ENCODE data around the gene LATS2. TPM values are rescaled to one million over a fixed set of nuclear protein-coding genes. Genes with fewer than 3 reads are reported as not detected.
A peak's percentile ranks its signal among the peaks of the same experiment; 100 is the strongest.

LATS2 gene
- total RNA-seq, 3 donors from 2014 or later, result 0.71 to 1.3 (median 1.2) TPM

DNA sequence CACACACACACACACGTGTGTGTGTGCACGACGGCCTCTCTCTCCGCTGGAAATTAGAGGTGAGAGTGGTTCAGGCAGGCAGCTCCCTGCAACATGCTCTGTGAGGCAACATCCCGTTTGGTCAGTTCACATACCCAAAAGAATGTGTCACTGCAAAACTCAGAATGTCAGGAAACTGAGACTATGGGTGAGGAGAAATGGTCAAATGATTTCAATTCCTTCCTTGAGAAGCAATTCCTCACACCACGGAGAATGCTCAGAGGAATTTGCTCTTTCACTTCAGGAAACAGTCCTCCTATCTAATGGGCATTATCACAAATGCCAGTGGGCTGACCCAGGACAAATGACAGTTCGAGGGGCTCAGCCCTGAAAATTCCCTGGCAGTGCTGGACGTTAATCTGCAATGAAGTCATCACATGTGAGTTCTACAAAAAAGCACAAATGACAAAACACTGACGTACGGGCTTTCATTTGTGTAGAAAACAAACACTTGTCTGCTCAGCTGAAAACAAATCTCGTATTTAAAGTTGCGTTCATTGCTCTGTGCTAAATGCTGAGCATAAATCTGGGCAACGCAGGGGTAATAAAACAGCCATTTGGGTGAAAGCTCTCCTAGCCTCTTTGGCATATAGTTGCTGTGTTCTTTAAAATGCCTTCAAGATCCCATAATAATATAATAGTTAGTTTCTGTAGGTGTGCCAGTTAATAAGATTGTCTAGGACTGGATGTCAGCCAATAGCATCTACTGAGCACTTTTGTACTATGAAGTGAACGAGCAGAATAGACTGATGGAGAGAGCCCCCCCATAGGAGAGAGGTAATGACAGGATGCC, 18.6 kb upstream of the LATS2 start:
- no peak for ATAC-seq

DNA sequence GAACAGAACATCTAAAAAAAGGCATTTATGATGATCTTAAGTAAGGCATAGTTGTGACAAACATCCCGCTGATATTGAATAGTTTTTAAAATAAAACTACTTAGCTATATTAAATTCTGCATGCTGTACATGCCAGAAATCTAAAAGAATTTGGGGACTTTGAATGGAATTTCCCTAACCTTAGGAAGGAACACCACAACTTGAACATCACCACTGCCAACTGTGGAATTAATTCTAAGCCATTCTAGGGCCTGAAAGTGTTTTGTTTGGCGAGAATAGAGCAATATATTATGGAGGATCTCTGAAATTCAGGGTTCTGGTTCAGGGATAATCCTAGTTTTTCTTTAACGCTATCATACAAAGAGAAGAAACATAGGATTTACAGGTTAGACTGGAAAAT, 17.8 kb upstream of the LATS2 start:
- H3K4me1 Mint-ChIP-seq (ENCODE audit: low read depth), result peaks cover 13% of the 10 kb centered on the region
- no peaks in the 10 kb centered on the region for H3K9me3 Mint-ChIP-seq
- no peak for DNase-seq
- H3K4me3 Mint-ChIP-seq, result no peak overlapping the region
- no peaks in the 10 kb centered on the region for H3K36me3 Mint-ChIP-seq (ENCODE audit: insufficient read depth)
- H3K27me3 Mint-ChIP-seq (ENCODE audit: low read depth), result peaks cover 24% of the 10 kb centered on the region
- ATAC-seq, result no peak

More for the DNA sequence above, 18.6 kb upstream of the LATS2 start:
- DNase-seq, result no peak
- peaks cover 5% of the 10 kb centered on the region for H3K4me1 Mint-ChIP-seq (ENCODE audit: low read depth)
- no peaks in the 10 kb centered on the region for H3K36me3 Mint-ChIP-seq (ENCODE audit: insufficient read depth)
- H3K4me3 Mint-ChIP-seq, result no peak overlapping the region
- peaks cover 20% of the 10 kb centered on the region for H3K27me3 Mint-ChIP-seq (ENCODE audit: low read depth)
- no peaks in the 10 kb centered on the region for H3K9me3 Mint-ChIP-seq

DNA sequence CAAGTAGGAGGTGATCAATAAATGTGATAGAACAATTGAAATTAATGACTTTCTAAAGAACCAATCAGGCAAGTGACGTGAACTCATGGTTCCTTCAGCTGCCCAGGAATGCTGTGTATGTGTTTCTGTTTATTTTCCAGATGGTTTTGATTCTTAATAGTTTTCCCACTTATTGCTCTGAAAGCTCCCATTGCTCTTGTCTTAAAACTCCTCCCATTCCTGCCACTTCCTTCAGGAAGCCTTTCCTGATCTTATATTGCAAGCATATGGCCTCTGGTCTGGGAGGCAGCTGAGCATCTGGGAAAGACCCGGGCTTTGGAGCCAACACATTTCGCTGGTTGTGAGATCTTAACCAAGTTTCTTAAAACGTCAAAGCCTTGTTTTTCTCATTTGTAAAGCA, 17.1 kb upstream of the LATS2 start:
- Mint-ChIP-seq H3K4me1 (ENCODE audit: low read depth) (peaks cover 16% of the 10 kb centered on the region), H3K36me3 (ENCODE audit: insufficient read depth) (no peaks in the 10 kb centered on the region), H3K9me3 (no peaks in the 10 kb centered on the region), H3K27me3 (ENCODE audit: low read depth) (peaks cover 24% of the 10 kb centered on the region), H3K4me3 (no peak overlapping the region)
- DNase-seq, result no peak
- no peak for ATAC-seq

DNA sequence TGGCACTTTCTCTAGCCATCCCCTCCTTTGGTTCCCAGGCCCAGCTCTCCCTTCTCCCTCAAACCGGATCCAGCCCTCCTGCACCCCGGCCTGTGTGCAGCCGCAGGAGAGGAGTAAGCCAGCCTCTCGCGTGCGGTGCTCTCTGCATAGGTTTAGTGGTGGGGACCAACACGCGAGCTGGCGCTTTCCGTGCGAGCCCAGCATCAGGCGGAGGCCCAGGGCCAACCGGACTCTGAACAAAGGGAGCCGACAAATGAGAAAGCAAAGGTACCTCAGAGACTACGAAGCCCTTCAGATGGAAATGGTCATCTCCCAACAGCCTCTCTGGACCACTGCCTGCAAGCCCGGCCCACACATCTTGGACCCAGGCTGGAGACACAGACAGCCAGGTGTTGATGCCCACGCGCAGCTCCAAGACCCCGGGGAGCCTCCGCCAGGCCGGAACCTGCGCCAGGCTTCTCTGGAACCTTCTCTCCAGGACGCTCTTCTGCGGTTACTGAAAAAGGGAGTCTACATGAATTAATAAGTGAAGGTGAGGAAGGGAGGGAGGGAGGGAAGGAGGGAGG, 16.5 kb upstream of the LATS2 start:
- DNase-seq (no peak), ATAC-seq (no peak)
- peaks cover 16% of the 10 kb centered on the region for H3K4me1 Mint-ChIP-seq (ENCODE audit: low read depth)
- H3K36me3 Mint-ChIP-seq (ENCODE audit: insufficient read depth), result no peaks in the 10 kb centered on the region
- no peak overlapping the region for H3K4me3 Mint-ChIP-seq
- peaks cover 24% of the 10 kb centered on the region for H3K27me3 Mint-ChIP-seq (ENCODE audit: low read depth)
- H3K9me3 Mint-ChIP-seq, result no peaks in the 10 kb centered on the region

DNA sequence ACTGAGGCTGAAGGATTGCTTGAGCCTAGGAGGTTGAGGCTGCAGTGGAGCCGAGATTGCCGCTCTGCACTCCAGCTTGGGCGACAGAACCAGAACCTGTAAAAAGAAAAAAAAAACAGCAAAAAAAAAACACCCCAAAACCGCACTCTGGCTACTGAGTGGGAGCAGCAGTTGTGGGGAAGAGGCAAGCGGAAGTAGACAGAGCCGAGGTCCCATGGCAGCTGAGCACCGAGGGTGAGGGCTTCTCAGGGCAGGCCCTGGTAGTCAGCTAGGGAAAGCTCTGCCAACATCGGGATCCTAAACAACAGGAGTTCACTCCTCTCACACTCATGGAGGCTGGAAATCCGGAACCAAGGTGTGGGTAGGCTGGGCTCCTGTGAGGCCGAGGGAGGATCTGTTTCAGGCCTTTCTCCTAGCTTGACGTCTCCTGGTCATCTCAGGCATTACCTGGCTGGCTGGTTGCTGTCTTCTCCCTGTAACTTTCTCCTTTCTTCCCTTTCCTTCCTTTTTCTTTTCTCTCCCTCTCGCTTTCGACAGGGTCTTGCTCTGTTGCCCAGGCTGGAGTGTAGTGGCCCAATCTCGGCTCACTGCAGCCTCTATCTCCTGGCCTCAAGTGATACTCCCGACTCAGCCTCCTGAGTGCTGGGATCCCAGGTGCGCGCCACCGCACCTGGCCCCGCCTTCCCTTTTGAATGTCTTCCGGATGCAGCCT, 15.8 kb upstream of the LATS2 start:
- DNase-seq, result no peak
- no peak overlapping the region for H3K4me3 Mint-ChIP-seq
- no peak for ATAC-seq
- peaks cover 24% of the 10 kb centered on the region for H3K27me3 Mint-ChIP-seq (ENCODE audit: low read depth)
- H3K4me1 Mint-ChIP-seq (ENCODE audit: low read depth), result peaks cover 16% of the 10 kb centered on the region
- no peaks in the 10 kb centered on the region for H3K36me3 Mint-ChIP-seq (ENCODE audit: insufficient read depth)
- no peaks in the 10 kb centered on the region for H3K9me3 Mint-ChIP-seq

DNA sequence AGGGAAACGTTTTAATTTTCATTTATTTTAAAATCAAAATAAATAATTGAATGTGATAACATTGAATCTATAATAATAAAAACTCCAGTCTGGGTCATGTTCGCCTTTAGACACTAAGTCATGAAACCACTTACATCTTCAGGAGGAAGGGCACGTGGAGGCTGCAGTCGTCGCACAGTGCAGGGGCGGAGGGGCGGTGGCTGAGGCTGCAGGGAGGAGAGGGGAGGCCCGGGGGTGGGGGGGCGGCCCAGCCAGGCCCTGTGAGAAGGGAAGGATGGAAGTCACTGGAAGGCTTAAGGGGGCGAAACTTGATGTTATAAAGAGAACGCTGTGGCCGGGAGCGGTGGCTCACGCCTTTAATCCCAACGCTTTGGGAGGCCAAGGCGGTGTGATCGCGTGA, 14.9 kb upstream of the LATS2 start:
- ATAC-seq, result peak in 1 of 2 donors; percentile 53
- Mint-ChIP-seq H3K27me3 (ENCODE audit: low read depth) (peaks cover 24% of the 10 kb centered on the region), H3K4me3 (peak overlapping the region; percentile 33), H3K4me1 (ENCODE audit: low read depth) (peaks cover 17% of the 10 kb centered on the region), H3K9me3 (no peaks in the 10 kb centered on the region), H3K36me3 (ENCODE audit: insufficient read depth) (no peaks in the 10 kb centered on the region)
- no peak for DNase-seq

DNA sequence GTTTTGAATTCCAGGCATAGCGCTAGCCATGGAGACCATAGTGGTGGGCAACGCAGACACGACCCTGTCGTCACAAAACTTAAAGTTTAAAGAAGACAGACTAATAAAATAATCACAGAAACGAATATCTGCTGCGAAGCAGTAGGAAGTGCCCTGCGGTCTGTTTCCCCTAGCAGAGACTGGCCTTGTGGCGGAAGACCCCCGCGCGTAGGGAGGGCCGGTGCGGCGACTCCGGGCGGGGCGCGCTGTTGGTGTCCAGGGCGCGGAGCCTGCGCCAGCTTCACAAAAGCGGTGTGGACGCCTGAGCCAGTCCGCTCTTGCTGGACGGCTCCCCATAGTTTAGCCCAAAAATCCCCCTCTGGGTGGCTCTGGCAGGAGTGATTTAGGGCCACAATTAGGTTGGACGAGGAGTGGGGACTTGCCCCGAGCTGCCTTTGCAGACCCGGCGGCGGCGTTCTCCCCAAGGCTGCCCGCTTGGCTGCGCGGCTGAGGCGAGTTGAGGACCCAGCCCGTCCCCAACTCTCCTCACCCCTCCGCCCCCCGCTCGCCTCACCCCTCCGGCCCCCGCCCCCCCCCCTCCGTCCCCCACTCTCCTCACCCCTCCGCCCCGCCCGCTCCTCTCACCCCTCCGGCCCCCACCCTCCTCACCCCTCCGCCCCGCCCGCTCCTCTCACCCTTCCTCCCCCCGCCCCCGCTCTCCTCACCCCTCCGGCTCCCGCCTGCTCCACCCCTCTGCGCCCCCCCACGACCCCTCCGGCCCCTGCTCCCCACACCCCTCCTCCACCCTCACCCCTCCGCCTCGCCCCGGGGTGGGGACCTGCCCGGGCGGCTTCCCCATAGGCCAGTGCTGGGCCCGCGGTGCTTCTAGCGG, 14.2 kb upstream of the LATS2 start:
- Mint-ChIP-seq H3K27me3 (ENCODE audit: low read depth) (peaks cover 24% of the 10 kb centered on the region), H3K9me3 (no peaks in the 10 kb centered on the region), H3K4me1 (ENCODE audit: low read depth) (peaks cover 19% of the 10 kb centered on the region), H3K4me3 (peak overlapping the region; percentile 76), H3K36me3 (ENCODE audit: insufficient read depth) (no peaks in the 10 kb centered on the region)
- peak; percentile 42 to 44 for ATAC-seq
- peak; percentile 8 for DNase-seq

DNA sequence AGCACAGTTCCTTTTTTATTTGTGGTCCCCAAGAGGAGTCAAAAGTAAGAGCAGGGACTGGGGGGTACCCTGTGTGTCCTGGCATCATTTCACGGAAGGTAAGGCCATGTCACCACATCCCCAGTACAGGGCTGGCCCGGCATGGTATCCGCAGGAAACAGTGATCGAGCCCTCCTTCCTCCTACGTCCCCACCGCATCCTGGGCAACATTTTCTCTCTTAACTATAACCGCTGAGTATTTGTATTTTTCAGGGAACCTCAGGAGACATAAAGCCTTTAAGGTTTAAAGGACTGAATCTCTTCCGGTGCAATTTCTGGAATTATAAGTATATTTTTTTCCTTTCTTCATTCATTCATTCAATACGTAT, 13.6 kb upstream of the LATS2 start:
- Mint-ChIP-seq H3K4me3 (peak overlapping the region; percentile 76), H3K4me1 (ENCODE audit: low read depth) (peaks cover 19% of the 10 kb centered on the region), H3K36me3 (ENCODE audit: insufficient read depth) (no peaks in the 10 kb centered on the region), H3K27me3 (ENCODE audit: low read depth) (peaks cover 24% of the 10 kb centered on the region), H3K9me3 (no peaks in the 10 kb centered on the region)
- ATAC-seq (peak; percentile 58 to 71), DNase-seq (peak; percentile 10)

DNA sequence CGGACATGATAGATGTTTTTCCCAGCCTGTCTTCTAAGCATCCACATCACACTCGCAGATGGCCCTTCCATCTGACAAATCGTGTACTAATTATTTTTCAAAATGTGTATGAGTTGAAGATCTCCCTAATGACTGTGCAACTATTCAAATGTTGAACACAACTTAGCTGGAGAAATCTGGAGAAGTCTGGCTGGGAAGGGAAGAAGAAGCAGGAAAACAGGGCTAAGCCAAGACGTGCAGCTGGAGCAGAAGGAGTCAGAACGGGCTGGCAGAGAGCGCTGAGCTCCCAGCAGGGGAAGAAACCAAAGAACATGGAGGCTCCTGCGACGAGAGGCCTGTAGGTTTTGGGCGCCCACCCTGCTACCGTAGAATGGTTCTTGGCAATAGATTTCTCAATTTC, 13.2 kb upstream of the LATS2 start:
- DNase-seq, result no peak
- peaks cover 19% of the 10 kb centered on the region for H3K4me1 Mint-ChIP-seq (ENCODE audit: low read depth)
- H3K36me3 Mint-ChIP-seq (ENCODE audit: insufficient read depth), result no peaks in the 10 kb centered on the region
- no peak for ATAC-seq
- H3K27me3 Mint-ChIP-seq (ENCODE audit: low read depth), result peaks cover 24% of the 10 kb centered on the region
- peak overlapping the region; percentile 76 for H3K4me3 Mint-ChIP-seq
- no peaks in the 10 kb centered on the region for H3K9me3 Mint-ChIP-seq

DNA sequence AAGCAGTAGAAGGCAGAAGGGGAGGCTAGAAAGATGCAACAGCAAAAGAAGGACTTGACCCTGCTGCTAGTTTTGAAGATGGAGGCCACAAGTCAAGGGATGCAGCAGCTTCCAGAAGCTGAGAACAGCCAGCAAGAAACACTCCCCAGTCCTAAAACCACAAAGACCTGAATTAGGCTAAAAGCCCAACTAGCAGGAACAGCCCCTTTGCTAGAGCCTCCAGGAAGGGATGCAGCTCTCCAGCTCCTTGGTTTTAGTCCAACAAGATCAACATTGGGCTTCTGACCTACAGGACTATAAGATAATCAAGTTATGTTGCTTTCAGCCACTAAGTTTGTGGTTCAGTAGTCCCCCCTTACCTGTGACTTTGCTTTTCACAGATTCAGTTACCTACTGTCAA, 10.5 kb upstream of the LATS2 start:
- Mint-ChIP-seq H3K4me3 (no peak overlapping the region), H3K9me3 (no peaks in the 10 kb centered on the region), H3K36me3 (ENCODE audit: insufficient read depth) (no peaks in the 10 kb centered on the region), H3K4me1 (ENCODE audit: low read depth) (peaks cover 19% of the 10 kb centered on the region), H3K27me3 (ENCODE audit: low read depth) (peaks cover 12% of the 10 kb centered on the region)
- DNase-seq, result no peak
- ATAC-seq, result no peak

DNA sequence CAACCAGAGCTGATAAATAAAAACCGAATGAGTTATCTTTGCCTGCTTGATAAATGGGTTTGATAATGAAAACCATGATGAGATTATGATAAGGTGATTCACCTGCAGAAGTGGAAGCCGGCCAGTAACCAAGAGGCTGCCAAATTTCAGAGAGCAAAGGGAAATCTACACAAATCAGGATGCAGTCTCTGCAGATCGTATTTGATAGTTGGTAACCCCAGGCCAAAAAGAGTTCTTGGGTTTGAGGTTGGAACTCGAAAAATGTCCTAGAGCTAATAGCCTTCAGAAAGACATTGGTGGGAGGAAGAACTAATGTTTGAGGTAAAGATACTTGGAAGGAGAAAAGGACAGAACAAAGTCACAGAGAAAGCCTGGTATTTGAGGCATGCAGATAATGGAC, 9.6 kb upstream of the LATS2 start:
- Mint-ChIP-seq H3K4me3 (no peak overlapping the region), H3K4me1 (ENCODE audit: low read depth) (peaks cover 19% of the 10 kb centered on the region), H3K36me3 (ENCODE audit: insufficient read depth) (no peaks in the 10 kb centered on the region), H3K27me3 (ENCODE audit: low read depth) (peaks cover 9% of the 10 kb centered on the region), H3K9me3 (no peaks in the 10 kb centered on the region)
- DNase-seq, result no peak
- no peak for ATAC-seq

DNA sequence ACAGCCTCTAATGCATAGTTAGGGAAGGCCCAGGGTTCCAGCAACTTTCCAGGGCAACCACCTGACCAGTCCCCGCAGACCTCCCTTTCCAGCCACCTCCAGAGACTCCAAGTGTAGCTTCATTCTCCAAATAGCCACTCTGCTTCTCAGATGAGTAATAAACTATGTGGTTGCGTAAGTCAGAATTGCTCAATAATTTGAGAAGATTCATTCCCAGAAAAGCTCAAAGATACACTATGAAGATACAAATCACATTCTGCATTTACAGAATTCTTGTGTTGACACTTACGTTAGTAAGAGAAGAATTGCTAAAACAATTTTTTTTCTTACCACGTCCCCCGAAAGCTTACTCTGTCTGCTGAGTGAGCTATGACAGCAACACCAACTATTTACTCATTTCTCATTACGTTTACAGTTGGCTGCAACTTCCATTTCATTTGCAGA, 8.2 kb upstream of the LATS2 start:
- H3K27me3 Mint-ChIP-seq (ENCODE audit: low read depth), result peaks cover 2% of the 10 kb centered on the region
- DNase-seq (no peak), ATAC-seq (peak in 1 of 2 donors; percentile 21)
- no peak overlapping the region for H3K4me3 Mint-ChIP-seq
- peaks cover 10% of the 10 kb centered on the region for H3K4me1 Mint-ChIP-seq (ENCODE audit: low read depth)
- no peaks in the 10 kb centered on the region for H3K36me3 Mint-ChIP-seq (ENCODE audit: insufficient read depth)
- H3K9me3 Mint-ChIP-seq, result no peaks in the 10 kb centered on the region

DNA sequence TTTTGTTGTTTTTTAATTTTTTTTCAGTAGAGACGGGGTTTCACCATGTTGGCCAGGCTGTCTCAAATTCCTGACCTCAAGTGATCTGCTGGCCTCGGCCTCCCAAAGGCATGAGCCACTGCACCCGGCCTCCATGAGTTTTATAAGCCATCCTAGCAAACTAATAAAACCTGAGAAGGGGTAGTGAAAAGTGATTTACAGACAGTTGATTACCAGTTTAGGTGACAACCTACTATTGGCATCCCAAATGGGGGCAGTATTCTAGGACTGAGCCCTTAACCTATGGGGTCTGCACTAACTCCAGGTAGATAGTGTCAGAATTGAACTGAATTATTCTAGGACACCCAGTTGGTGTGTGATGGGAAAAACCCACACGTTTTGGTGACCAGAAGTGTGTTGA, 6.5 kb upstream of the LATS2 start:
- DNase-seq (no peak), ATAC-seq (no peak)
- no peaks in the 10 kb centered on the region for H3K9me3 Mint-ChIP-seq
- H3K4me1 Mint-ChIP-seq (ENCODE audit: low read depth), result peaks cover 4% of the 10 kb centered on the region
- H3K4me3 Mint-ChIP-seq, result no peak overlapping the region
- peaks cover 2% of the 10 kb centered on the region for H3K27me3 Mint-ChIP-seq (ENCODE audit: low read depth)
- no peaks in the 10 kb centered on the region for H3K36me3 Mint-ChIP-seq (ENCODE audit: insufficient read depth)

DNA sequence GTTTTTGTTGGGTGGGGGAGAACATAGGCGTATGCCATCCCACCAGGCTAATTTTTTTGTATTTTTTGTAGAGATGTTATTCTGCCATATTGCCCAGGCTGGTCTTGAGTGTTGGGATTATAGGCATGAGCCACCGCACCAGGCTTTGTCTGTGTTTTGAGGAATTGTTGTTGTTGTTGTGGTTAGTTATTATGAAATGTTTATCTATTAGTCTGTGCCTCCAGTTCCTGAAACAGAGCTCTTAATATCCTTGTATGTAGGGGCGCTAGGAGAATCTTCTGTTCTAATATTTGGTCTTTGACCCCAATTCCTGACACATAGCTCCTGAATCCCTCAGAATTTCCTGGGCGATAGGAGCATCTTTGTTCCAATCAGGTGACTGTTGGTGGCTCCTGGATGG, 5.6 kb upstream of the LATS2 start:
- peaks cover 4% of the 10 kb centered on the region for H3K4me1 Mint-ChIP-seq (ENCODE audit: low read depth)
- H3K4me3 Mint-ChIP-seq, result no peak overlapping the region
- ATAC-seq (no peak), DNase-seq (no peak)
- H3K36me3 Mint-ChIP-seq (ENCODE audit: insufficient read depth), result no peaks in the 10 kb centered on the region
- no peaks in the 10 kb centered on the region for H3K9me3 Mint-ChIP-seq
- peaks cover 10% of the 10 kb centered on the region for H3K27me3 Mint-ChIP-seq (ENCODE audit: low read depth)

All from activated T-cell treated with anti-CD3 and anti-CD28 coated beads, Interleukin-2, amount 50 U/mL, for 4 hours (primary cell).